Stimulated activated CD4-positive, alpha-beta T cell treated with anti-CD3 and anti-CD28 coated beads, Interleukin-1b, Interleukin-23, amount 100 ng/mL, for 4 hours (primary cell): Measurements from ENCODE around the gene RTBDN.
"Not testable (repeated sequence)": the region's sequence is repeated elsewhere in the genome, so short reads cannot be mapped to it uniquely, and the experiment has no call there.

Experiments used
- DNase-seq, 2 donors: peaks; one replicate each; pipeline ENCODE4 v3.0.0-alpha.2; 2020; ENCODE audit warnings: low read depth in 2 of 2

RTBDN gene

DNA sequence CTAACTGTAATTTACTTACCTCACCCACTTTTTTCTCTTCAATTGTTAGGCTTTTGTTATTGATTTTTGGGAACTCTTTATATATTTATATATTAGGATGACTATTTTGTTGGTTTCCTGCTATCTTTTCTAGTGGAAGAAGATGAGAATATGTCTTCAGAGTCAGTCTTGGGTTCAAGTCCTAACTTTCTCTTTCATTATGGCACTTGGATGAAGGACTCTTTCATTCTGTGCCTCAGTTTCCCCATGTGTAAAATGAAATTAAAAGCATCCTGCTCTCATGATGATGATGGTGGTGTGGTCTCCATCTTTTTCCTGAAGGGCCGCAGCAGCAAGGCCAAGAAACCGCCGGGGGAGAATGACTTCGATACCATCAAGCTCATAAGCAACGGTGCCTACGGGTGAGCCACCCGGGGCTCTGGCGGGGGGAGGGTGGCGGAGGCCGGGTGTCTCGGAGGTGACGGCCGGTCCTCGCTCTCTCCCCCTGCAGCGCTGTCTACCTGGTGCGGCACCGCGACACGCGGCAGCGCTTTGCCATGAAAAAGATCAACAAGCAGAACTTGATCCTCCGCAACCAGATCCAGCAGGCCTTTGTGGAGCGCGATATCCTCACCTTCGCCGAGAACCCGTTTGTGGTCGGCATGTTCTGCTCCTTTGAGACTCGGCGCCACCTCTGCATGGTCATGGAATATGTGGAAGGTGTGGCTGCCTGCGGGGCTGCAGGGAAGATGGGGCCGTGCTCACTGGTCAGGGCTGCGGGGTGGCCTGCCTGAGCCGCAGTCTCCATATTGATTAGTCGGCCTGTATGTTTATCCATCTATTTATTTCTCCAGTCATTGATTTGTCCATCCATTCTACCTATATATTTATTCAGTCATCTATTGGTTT is 23.9 kb upstream of the RTBDN start:
- no peak for DNase-seq

DNA sequence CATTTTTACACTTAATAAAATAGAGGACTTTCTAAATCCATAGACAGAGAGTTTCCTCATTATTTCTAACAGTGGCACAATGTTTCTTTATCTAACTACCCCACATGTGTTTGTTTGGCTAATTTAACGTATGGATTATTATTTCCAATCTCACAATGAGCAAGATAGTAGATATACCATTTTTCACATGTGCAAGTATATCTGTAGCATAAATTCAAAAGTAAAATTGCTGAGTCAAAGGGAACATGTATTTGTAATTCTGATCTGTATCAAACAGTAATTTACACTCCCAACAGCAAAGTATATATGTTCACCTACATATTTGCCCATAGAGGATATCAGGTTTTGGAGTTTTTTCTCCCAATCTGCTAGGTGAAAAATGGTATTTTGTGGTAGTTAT is 22.3 kb upstream of the RTBDN start:
- no peak for DNase-seq

DNA sequence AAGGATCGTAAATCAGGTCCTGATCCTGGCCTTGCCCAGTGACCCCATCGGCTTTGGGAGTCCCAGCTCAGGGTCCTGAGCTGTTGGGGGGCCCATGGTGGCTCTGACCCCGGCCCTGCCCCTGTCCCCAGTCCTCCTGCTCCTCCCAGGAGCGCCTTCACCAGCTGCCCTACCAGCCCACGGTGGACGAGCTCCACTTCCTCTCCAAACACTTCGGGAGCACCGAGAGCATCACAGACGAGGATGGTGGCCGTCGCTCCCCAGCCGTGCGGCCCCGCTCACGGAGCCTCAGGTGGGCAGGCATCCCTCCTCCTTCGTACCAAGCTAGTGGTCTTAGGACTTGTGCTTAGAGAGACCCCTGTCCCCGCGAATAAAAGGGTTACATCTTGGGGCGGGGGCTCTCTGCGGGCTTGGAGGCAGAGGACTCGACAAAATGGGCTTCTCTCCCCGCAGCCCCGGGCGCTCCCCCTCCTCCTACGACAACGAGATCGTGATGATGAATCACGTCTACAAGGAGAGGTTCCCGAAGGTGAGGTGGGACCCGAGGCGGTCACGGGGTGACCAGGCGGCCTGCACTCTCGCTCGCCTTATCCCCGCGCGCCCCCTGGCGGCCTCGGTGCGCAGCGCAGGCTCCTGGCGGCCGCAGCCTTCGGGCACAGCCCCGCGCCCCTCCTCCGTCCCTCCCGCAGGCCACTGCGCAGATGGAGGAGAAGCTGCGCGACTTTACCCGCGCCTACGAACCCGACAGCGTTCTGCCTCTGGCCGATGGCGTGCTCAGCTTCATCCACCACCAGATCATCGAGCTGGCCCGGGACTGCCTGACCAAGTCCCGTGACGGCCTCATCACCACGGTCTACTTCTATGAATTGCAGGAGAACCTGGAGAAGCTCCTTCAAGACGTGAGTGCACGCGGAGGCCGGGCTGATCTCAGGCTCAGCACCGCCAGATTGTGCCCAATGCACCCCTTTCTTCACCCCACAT is 13.1 kb upstream of the RTBDN start:
- peak; percentile 77 to 86 for DNase-seq

DNA sequence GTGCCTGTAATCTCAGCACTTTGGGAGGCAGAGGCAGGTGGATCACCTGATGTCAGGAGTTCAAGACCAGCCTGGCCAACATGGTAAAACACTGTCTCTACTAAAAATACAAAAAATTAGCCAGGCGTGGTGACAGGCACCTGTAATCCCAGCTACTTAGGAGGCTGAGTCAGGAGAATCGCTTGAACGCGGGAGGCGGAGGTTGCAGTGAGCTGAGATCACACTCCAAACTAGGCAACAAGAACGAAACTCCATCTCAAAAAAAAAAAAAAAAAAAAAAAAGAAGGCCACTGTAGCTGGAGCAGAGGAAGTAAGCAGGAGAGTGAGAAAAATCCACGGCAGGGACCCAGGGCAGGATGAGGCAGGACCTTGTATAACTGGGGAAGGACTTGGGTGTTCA is 12.2 kb upstream of the RTBDN start:
- not testable (repeated sequence) for DNase-seq

GRCh38 chr19:12843999-12844732 is 9.8 kb upstream of the RTBDN start:
- DNase-seq = no peak

- no peak for DNase-seq
Observed at GRCh38 chr19:12843328-12843727, 8.9 kb upstream of the RTBDN start.

DNA sequence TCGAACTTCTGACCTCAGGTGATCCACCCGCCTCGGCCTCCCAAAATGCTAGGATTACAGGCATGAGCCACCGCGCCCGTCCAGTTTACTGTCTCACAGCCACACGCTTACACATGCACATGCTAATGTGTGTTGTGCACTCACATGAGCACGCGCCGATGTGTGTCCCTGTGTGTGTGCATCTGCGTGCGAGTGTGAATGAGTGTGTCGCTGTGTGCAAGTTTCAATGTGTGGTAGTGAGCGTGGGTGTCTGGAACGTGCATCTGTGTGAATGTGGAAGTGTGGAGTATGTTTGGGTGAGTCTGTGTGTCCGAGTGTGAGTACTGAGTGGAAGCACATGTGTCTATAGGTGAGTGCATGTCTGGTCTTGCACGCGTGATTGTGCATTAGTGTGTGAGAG is 8.1 kb upstream of the RTBDN start:
- no peak for DNase-seq

DNA sequence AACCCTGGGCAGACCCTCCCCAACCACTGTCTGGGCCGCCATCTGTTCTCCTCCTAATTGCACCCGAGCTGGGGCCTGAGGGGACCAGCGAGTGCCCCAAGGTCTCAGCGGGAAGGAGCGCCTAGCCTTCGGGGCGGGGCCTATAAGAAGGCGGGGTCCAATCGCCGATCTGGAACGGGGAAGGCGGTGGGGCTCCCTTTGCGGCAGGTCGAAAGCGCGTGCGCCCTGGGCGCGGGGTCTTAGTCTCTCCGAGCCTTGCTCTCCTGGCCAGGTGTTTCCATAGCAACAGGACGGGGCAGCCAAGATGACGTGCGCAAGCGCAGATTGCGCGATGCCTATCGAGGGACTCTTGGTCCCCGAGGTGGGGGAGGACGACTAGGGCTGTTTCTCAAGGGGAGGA is 6.7 kb upstream of the RTBDN start:
- no peak for DNase-seq

GRCh38 chr19:12840091-12841079 is 6.0 kb upstream of the RTBDN start:
- no peak for DNase-seq

DNA sequence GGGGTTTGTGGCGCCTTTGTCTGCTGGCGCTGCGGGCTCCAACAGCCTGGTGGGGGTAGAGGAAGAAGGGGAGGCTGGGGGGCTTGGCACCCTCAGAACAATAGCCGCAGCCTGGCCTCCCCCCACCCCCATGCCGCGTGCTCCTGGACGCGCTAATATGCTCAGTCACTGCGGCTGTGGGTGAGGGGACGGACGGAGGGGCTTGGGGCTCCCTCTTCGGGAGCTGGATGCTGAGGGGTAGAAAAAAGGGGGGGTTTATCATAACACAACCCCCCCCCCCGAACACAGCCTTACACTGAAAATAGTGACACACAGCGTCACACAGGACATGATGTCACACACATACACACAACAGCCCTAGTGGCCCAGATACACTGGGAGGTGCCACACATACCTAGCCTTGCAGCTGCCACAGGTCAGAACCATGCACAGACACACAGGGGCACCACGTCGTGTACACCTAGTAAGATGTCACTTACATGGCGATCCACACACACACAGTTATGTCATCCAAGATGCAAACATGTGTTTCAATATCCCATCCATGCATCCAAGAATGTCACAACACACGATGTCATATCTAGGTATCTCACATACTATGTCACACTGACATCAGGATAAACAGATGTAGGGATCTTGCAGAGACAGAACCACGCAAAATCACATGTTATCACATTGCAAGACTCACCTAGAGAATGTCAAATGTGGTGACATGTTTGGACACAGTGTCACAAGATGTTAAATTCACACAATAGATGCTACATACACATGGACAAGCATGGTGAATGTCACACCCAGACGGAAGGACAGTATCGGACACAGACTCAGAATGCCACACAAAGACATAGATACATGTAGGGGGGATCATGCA is 4.7 kb upstream of the RTBDN start:
- no peak for DNase-seq

DNA sequence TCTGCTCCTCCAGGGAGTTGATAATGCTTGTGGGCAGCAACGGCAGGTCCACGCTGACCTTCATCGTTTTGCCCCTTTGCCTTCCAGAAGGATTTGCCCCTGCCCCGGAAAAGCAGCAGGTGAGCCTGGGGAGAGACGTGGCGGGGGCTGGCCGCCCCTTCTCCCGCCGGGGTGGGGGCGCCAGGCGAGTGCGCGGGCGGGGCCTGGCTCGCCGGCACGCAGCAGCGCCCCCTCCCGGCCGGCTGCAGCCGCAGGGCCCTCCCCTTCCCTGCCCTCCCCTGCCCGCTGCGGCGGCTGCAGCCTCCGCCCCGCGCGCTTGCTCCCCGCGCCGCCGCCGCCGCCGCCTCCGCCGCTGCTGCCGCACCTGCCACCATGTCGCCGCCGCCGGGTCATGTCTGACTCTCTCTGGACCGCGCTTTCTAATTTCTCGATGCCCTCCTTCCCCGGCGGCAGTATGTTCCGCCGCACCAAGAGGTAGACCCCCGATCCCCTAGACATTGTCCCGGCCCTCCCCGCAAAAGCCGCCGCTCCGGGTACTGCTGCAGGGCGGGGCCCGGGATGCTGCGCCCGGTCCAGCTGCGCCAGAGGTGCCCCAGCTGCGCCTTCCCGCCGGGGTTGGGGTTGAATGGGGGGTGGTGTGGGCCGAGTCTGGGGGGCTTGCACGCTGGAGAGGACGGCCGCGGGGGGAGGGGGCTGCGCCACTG is 4.0 kb upstream of the RTBDN start, which contains the start of gene MAST1:
TSS of gene MAST1 (plus strand) at position 334 of the 704 bp plus-strand sequence. CDS start at position 392, 58 bp downstream.
- peak in 1 of 2 donors; percentile 54 for DNase-seq

- no peak for DNase-seq
Observed at GRCh38 chr19:12837225-12837624, 2.8 kb upstream of the RTBDN start.

DNA sequence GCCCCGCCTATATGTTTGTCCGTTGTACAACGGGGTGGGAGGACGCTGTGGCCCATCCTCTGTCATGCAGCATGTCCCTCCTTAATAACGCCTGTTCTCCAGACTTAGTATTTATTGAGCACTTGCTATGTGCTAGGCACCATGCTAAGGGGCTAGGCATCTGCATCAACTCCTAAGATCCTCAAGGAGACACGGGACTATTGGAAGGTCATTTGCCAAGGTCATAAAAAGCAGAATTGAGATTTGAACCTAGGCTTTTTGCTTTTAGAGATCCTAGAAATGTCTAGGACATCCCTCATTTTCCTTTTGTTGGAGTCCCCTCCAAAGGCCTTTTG is 2.1 kb upstream of the RTBDN start:
- no peak for DNase-seq

- DNase-seq = no peak
Observed at GRCh38 chr19:12834976-12835757, 788 bp upstream of the RTBDN start.

DNA sequence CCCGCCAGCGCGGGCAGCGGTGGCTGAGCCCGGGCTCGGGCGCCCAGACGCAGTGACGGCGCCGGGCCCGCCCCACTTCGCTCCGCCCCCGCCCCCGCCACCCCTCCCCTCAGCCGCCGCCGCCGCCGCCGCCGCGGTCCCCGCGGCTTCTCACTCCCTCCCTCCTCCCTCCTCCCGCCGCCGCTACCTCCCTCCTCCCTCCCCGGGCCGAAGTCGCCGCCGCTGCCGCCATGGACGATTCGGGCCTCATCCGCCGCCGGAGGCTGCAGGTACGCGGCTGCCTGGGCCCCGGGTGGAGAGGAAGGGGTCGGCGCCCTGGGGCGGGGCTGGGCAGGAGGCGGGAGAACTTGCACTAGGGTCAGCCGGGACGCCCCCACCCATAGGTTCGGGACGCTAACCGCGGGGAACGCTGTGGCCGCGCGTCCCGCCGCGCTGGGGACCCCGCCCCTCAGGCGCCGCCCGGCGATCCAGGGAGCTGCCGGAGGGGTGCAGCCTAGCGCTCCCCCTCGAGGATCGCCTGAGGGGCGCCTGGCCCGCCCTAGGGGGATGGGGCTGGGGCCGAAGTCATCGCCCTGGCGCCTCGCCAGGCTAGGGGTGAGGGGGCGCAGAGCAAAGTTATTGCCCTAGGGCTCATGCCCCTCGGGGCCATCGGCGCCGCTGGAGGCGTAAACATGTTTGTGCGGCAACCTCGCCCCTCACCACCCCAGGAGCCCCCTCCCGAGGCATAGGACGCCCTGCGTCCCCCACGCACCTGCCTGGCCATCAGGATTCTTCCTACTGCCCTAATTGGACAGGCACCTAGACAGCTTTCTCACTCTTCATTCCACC is 427 bp downstream of the RTBDN start:
- DNase-seq = peak in 1 of 2 donors; percentile 39

- DNase-seq = no peak
Observed at GRCh38 chr19:12833418-12833737, 1.0 kb downstream of the RTBDN start.

GRCh38 chr19:12828494-12828893 is 5.9 kb downstream of the RTBDN start:
- DNase-seq = no peak
